ENCODE results near the gene BEX3.

- TF ChIP-seq CTCF (IDR thresholded peaks at IDR 0.05), result no peak
- TF ChIP-seq POLR2AphosphoS5 (IDR thresholded peaks at IDR 0.05), result no peak
- no peak for TF ChIP-seq POLR2A (IDR thresholded peaks at IDR 0.05)
Measured at GRCh38 chrX:103386332-103386731, 10.0 kb downstream of the BEX3 start.

All from breast epithelium (tissue), 3 donors.